Fibroblast of lung (primary cell): ENCODE measurements around the gene PPP1R3C. TPM values are rescaled to one million over a fixed set of nuclear protein-coding genes. Genes with fewer than 3 reads are reported as not detected.

Source experiments
- DNase-seq, 2 donors: peaks; one replicate each; pipeline versions ENCODE4 v3.0.0 to v3.0.0-alpha.2; 2010; ENCODE audit warnings: low read depth in 2 of 2
- H2AFZ ChIP-seq: 2 replicates; pipeline ENCODE4 v1.5.1; 2012; ENCODE audit warnings: low read length, control low read depth, inconsistent platforms
- H3K27ac ChIP-seq: 2 replicates; pipeline ENCODE4 v1.5.1; 2011; ENCODE audit warnings: low read length, control low read depth; ENCODE audit not compliant: insufficient read depth
- H3K27me3 ChIP-seq: 2 replicates; pipeline ENCODE4 v1.5.1; 2011; ENCODE audit warnings: mild to moderate bottlenecking, low read length; ENCODE audit not compliant: control insufficient read depth, insufficient read depth
- H3K36me3 ChIP-seq: 2 replicates; pipeline ENCODE4 v1.5.1; 2011; ENCODE audit warnings: low read length; ENCODE audit not compliant: control insufficient read depth, insufficient read depth
- H3K4me1 ChIP-seq: 2 replicates; pipeline ENCODE4 v1.5.1; 2011; ENCODE audit warnings: low read length; ENCODE audit not compliant: control insufficient read depth, insufficient read depth; ENCODE audit errors: extremely low read depth
- H3K4me2 ChIP-seq: 2 replicates; pipeline ENCODE4 v1.5.1; 2011; ENCODE audit warnings: low read length, control low read depth; ENCODE audit not compliant: insufficient read depth; ENCODE audit errors: extremely low read depth
- H3K4me3 ChIP-seq, 4 experiments: fragments of 200-600 bp in 1 of 4; sonication (generic) in 1 of 4; replicated peaks in 1 of 4; 2 replicates each; pipeline ENCODE4 v1.5.1; 2011 to 2016; ENCODE audit warnings: low read length in 4 of 4, low read depth in 3 of 4, mild to moderate bottlenecking in 3 of 4, control low read depth in 2 of 4, inconsistent platforms in 1 of 4, mixed read lengths in 1 of 4; ENCODE audit not compliant: insufficient read depth in 1 of 4; ENCODE audit errors: control extremely low read depth in 1 of 4
- H3K79me2 ChIP-seq: 2 replicates; pipeline ENCODE4 v1.5.1; 2012; ENCODE audit warnings: mild to moderate bottlenecking, low read length, inconsistent platforms; ENCODE audit not compliant: control insufficient read depth, insufficient read depth
- H3K9ac ChIP-seq: 2 replicates; pipeline ENCODE4 v1.5.1; 2011; ENCODE audit warnings: mild to moderate bottlenecking, low read length, control low read depth; ENCODE audit not compliant: insufficient read depth
- H3K9me3 ChIP-seq: 2 replicates; pipeline ENCODE4 v1.5.1; 2012; ENCODE audit warnings: low read depth, low read length; ENCODE audit not compliant: control insufficient read depth, insufficient read depth
- H4K20me1 ChIP-seq: 2 replicates; pipeline ENCODE4 v1.5.1; 2011; ENCODE audit warnings: low read length; ENCODE audit not compliant: control insufficient read depth, insufficient read depth; ENCODE audit errors: extremely low read depth
- EZH2 ChIP-seq: IDR thresholded peaks from 2 replicates; pipeline ENCODE4 v1.5.1; 2012; ENCODE audit warnings: low read length, control low read depth, mild to moderate bottlenecking; ENCODE audit errors: missing control alignments
- polyA plus RNA-seq, 2 donors: library from polyadenylated mRNA; depleted of rRNA in 1 of 2; stranded (reverse) in 1 of 2; unstranded in 1 of 2; fragments of >200 nt; gene quantifications; 2 replicates each; pipeline ENCODE4 v1.2.1, GENCODE V29; 2011 to 2012; ENCODE audit warnings: missing spikeins in 1 of 2
- total RNA-seq: library from RNA; depleted of rRNA; stranded (reverse); fragments of >200 nt; gene quantifications from 2 replicates; pipeline ENCODE4 v1.2.1, GENCODE V29; 2014
- TF ChIP-seq, protein P1 (sequence below), 2 donors: IDR thresholded peaks in 1 of 2; conservative IDR thresholded peaks in 1 of 2; 1 replicate in 1 of 2; 2 replicates in 1 of 2; pipeline ENCODE4 v1.5.1; 2011 to 2012; ENCODE audit warnings: low read length in 2 of 2, control low read depth in 1 of 2, inconsistent platforms in 1 of 2, low read depth in 1 of 2, mild to moderate bottlenecking in 1 of 2

PPP1R3C gene
- total and polyA plus RNA-seq, 2 donors (not counting 1 experiment from before 2014, with no cell fraction given): 67.8 to 125 TPM

DNA sequence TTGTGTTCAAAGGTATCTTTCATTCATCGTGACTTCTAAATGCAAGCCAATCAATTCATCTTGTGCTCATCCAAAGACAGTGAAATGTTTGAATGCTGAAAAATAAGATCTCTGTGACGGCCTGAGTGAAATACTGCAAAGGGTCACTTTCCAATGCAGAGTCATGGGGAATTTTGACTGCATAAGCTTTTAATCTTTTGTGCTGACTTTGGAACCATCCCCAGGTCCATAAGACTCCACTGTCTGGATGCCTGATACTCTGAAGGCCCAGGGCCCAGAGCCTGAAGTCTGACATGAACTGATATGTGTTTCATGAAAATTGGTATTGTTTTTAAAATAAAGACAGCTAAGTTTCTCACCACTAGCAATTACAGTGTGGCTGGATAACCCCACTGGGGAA is 39.0 kb downstream of the PPP1R3C start:
- Histone ChIP-seq H3K36me3 (no peaks in the 10 kb centered on the region), H3K4me2 (no peak overlapping the region), H3K27ac (no peak overlapping the region), H3K4me1 (peaks cover 51% of the 10 kb centered on the region), H3K79me2 (no peaks in the 10 kb centered on the region), H3K9ac (no peak overlapping the region), H3K27me3 (no peaks in the 10 kb centered on the region), H3K4me3 (no peak overlapping the region), H2AFZ (no peak overlapping the region), H3K9me3 (no peaks in the 10 kb centered on the region), H4K20me1 (no peaks in the 10 kb centered on the region)
- TF ChIP-seq, protein P1, sequence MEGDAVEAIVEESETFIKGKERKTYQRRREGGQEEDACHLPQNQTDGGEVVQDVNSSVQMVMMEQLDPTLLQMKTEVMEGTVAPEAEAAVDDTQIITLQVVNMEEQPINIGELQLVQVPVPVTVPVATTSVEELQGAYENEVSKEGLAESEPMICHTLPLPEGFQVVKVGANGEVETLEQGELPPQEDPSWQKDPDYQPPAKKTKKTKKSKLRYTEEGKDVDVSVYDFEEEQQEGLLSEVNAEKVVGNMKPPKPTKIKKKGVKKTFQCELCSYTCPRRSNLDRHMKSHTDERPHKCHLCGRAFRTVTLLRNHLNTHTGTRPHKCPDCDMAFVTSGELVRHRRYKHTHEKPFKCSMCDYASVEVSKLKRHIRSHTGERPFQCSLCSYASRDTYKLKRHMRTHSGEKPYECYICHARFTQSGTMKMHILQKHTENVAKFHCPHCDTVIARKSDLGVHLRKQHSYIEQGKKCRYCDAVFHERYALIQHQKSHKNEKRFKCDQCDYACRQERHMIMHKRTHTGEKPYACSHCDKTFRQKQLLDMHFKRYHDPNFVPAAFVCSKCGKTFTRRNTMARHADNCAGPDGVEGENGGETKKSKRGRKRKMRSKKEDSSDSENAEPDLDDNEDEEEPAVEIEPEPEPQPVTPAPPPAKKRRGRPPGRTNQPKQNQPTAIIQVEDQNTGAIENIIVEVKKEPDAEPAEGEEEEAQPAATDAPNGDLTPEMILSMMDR (conservative IDR thresholded peaks at IDR 0.05 in 1 of 2, IDR thresholded peaks at IDR 0.05 in 1 of 2; ENCODE audit: low read depth in 1 of 2, low read length in 2 of 2): no peak
- TF ChIP-seq EZH2: no peak
- DNase-seq: no peak

DNA sequence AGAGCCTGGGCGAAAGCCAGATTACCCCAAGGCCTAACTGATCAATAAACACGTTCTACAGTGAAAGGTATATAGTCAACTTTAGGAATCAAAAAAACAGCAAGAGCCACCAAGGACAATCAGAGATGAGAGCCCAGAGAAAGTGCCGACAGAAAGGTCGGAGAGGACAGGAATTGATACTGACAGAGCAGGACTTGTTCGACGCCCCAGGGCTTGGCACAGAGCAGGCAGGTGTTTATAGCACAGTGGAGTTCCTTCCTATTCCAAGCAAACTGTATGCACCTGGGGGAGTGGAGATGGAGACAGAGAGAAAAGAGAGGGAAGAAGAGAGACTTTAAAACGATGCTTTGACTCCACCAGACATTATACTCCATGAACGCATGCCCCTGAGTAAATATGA is 39.5 kb downstream of the PPP1R3C start:
- DNase-seq: no peak
- TF ChIP-seq, protein P1 (conservative IDR thresholded peaks at IDR 0.05 in 1 of 2, IDR thresholded peaks at IDR 0.05 in 1 of 2; ENCODE audit: low read depth in 1 of 2, low read length in 2 of 2): no peak
- TF ChIP-seq EZH2: no peak

DNA sequence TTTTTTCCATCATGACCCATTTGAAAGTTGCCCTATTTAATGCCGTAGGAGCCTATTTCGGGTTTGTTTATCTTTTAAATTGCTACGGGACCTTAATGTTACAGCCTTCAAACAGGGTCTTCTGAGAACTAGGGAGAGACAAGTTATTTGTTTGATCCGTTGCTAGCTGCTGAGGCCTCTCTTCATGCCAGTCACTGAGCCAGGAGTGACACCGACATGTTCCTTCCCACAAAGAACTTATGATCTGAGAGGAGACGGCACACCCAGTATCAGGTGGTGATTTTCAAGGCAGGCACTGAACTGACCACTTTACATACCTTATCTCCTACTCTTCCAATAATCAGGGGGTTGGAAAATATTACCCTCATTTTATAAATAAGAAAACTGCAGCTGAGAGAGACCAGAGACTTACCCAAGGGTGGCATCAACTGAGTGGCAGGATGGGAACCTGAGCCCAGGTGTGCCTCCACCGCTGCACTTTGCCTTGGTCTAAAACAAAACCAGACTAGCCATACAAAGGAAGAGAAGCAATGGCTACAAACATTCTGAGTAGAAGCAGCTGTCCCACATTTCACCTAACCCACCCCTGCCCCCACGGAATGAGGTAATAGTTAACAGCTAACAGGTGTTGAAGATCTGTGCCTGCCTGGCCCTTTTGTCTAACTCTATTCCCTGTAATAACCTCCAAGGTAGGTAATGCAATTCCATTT is 40.5 kb downstream of the PPP1R3C start:
- no peak for DNase-seq
- Histone ChIP-seq H3K9me3 (no peaks in the 10 kb centered on the region), H4K20me1 (no peaks in the 10 kb centered on the region), H3K27ac (peak overlapping the region; percentile 86), H3K27me3 (no peaks in the 10 kb centered on the region), H3K4me1 (peaks cover 55% of the 10 kb centered on the region), H3K4me3 (no peak overlapping the region), H2AFZ (no peak overlapping the region), H3K4me2 (no peak overlapping the region), H3K79me2 (no peaks in the 10 kb centered on the region), H3K9ac (no peak overlapping the region), H3K36me3 (no peaks in the 10 kb centered on the region)
- no peak for TF ChIP-seq EZH2
- TF ChIP-seq, protein P1 (conservative IDR thresholded peaks at IDR 0.05 in 1 of 2, IDR thresholded peaks at IDR 0.05 in 1 of 2; ENCODE audit: low read depth in 1 of 2, low read length in 2 of 2): no peak

More for the DNA sequence above, 39.5 kb downstream of the PPP1R3C start:
- no peak overlapping the region for H3K9ac ChIP-seq
- H3K4me1 ChIP-seq: peaks cover 56% of the 10 kb centered on the region
- H4K20me1 ChIP-seq: no peaks in the 10 kb centered on the region
- no peak overlapping the region for H2AFZ ChIP-seq
- no peaks in the 10 kb centered on the region for H3K79me2 ChIP-seq
- no peaks in the 10 kb centered on the region for H3K27me3 ChIP-seq
- no peak overlapping the region for H3K4me3 ChIP-seq
- H3K27ac ChIP-seq: no peak overlapping the region
- H3K9me3 ChIP-seq: no peaks in the 10 kb centered on the region
- no peaks in the 10 kb centered on the region for H3K36me3 ChIP-seq
- no peak overlapping the region for H3K4me2 ChIP-seq
